D721Med (cell line): Measurements from ENCODE around the gene HTR5A.

Experiments
- DNase-seq: peaks from one replicate; pipeline ENCODE4 v3.0.0; 2011; ENCODE audit warnings: low spot score; ENCODE audit not compliant: insufficient read length
- FAIRE-seq: peaks from 2 replicates; lab custom pipeline; 2011; peaks lifted over from hg19 to GRCh38; lab: Jason Lieb, UNC
- TF ChIP-seq, protein P1 (sequence below): IDR thresholded peaks from 2 replicates; pipeline ENCODE4 v1.5.1; 2012; ENCODE audit warnings: mild to moderate bottlenecking, control low read depth; ENCODE audit not compliant: insufficient read depth; ENCODE audit errors: missing control alignments

HTR5A gene

DNA sequence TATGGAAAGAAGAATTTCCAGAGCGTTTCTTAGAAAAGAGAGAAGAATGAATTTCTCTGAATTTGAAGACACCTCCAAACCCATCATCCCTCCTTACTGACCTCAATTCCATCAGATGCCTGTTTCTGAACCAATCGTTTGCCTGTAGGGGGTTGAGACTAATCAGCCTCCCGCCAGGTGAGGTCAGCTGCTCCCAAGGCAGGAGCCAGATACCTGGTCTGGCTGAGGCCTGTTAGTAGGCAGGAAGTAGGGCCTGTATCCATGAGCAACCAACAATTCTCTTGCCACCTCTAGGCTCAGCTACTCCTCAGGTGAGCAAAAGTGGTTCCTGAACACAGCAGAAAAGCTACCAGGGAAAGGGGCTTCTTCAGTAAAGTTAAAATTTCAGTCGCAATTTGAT lies 50.3 kb downstream of the HTR5A start:
- FAIRE-seq (no peak), DNase-seq (no peak)
- TF ChIP-seq, protein P1, sequence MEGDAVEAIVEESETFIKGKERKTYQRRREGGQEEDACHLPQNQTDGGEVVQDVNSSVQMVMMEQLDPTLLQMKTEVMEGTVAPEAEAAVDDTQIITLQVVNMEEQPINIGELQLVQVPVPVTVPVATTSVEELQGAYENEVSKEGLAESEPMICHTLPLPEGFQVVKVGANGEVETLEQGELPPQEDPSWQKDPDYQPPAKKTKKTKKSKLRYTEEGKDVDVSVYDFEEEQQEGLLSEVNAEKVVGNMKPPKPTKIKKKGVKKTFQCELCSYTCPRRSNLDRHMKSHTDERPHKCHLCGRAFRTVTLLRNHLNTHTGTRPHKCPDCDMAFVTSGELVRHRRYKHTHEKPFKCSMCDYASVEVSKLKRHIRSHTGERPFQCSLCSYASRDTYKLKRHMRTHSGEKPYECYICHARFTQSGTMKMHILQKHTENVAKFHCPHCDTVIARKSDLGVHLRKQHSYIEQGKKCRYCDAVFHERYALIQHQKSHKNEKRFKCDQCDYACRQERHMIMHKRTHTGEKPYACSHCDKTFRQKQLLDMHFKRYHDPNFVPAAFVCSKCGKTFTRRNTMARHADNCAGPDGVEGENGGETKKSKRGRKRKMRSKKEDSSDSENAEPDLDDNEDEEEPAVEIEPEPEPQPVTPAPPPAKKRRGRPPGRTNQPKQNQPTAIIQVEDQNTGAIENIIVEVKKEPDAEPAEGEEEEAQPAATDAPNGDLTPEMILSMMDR: no peak

DNA sequence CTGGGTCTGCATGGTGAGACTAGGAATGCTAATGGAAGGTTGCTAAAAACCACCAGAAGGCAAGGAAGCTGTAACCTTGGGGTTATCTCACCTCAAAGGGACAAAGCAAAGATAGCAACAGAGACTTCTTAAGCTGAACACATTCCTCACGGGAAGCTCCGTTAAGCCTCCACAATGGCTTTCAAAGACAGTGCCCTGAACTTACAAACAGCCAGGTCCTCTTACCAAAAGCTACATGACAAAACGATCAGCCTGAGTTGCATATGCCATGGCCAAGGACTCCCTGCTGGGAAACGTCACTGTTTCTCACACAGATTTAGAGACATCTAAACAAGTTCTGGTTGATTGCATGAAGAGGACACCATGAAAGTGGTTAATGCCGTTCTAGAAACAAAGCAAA lies 52.7 kb downstream of the HTR5A start:
- DNase-seq (no peak), FAIRE-seq (no peak)
- TF ChIP-seq, protein P1: no peak

DNA sequence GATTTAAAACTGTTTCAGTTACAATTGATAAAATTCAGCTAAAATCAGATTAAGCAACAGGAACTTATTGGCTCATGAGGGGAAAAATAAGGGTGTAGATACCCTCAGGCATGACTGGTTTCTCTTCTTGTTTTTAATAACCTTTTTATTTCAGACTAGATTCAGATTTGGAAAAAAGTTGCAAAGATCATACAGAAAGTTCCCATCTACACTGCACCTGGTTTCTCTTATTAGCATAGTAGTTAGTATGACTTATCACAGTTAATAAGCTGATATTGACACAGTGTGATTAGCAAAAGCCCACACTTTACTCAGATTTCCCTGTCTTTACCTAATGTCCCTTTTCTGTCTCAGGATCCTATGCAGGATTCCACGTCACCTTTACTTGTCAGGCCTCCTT lies 53.3 kb downstream of the HTR5A start:
- TF ChIP-seq, protein P1: no peak
- no peak for FAIRE-seq
- DNase-seq: no peak

DNA sequence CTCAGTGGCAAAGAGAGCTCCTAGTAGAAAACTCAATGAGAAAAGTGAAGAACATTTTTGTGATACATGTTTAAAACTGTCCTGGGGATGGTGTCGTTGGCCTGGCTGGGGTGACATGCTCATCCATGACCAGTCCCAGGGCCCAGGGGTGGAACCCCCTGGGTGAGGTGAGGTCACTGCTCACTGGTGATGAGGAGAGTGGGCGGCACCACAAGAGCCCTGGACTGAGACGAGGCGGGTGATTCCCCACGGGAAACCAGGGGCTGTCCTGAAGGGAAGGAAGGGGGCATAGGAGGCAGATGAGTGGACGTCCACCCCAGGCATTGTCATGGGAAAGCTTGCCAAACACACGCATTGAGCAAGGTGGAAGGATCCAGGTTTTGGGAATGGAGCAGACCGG lies 54.6 kb downstream of the HTR5A start:
- TF ChIP-seq, protein P1: no peak
- no peak for FAIRE-seq
- DNase-seq: no peak

GRCh38 chr7:155129186-155129585 lies 59.1 kb downstream of the HTR5A start:
- TF ChIP-seq, protein P1: no peak

DNA sequence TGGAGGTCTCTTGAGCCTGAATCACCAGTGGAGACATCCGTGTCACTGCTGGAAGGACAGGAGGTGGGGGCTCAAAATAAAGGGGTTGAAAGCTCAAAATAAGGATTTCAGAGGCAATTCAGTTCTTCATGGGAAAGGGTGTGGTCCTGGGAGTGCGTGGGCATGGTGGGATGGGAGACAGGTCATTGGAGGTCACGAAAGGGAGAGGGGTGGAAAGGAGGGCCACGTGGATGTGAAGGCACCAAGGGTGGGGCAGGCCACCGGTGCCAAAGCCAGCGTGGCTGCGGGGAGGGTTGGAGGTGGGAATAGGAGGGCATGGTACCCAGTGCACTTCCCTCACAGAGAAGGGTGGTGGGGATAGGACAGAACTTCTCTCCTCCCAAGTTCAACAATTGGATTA lies 59.7 kb downstream of the HTR5A start:
- FAIRE-seq (no peak), DNase-seq (no peak)
- TF ChIP-seq, protein P1: no peak

More at GRCh38 chr7:155129186-155129585, 59.1 kb downstream of the HTR5A start:
- FAIRE-seq (no peak), DNase-seq (no peak)

GRCh38 chr7:155130493-155130892 lies 60.4 kb downstream of the HTR5A start:
- TF ChIP-seq, protein P1: no peak
- no peak for FAIRE-seq
- DNase-seq: no peak
